ENCODE measurements around the gene GPR137. TPM values are rescaled to one million over a fixed set of nuclear protein-coding genes. Genes with fewer than 3 reads are reported as not detected.

Gene GPR137
- total and polyA plus RNA-seq, 9 of the 15 experiments (the other 6 are each of a cell fraction or from before 2014, with no cell fraction given), result 0.32 to 26.7 (median 10.7) TPM

DNA sequence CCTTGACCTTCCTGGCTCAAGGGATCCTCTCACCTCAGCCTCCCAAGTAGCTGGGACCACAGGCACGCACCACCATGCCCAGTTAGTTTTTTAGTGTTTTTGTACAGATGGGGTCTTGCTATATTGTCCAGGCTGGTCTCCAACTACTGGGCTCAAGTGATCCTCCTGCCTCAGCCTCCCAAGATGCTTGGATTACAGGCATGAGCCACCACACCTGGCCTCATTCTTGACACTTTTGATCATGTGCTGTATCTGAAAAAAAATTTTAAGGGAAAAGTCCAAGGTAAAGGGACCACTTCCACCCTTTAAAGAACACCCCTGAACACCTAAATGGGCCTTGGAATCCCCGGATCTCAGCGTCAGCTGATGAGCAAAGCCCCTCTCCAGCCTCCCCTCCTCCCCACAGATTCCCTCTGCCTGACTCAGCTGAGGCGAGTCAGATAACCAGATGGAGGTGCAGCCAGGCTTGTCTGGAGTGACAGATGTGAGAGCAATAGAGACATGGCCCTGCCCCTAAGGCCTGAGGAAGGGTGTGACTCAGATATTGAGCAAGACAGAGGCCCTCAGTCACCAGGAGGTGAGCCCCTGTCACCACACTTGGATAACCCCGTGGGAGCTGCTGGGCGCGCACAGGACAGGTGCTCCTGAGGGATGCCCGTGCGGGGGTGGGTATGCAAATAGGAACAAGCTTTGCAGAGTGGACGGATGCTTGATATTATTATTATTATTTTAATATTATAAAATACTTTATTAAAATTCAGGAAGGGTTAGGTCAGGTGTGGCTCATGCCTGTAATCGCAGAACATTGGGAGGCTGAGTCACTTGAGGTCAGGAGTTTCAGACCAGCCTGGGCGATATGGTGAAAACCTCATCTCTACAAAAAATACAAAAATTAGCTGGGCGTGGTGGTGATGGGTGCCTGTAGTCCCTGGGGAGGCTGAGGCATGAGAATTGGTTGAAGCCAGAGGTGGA is 49.4 kb downstream of the GPR137 start (continued):
- TF ChIP-seq ETV6 (IDR thresholded peaks at IDR 0.05; ENCODE audit: borderline replicate concordance in 1 of 2, low read depth in 2 of 2, low read length in 1 of 2) (peak in 1 of 2 experiments; percentile 61; a peak in 1 of 4 replicates), ETV6 (CRISPR knock-in tag; IDR thresholded peaks at IDR 0.05; ENCODE audit: borderline replicate concordance) (no peak), XRCC5 (IDR thresholded peaks at IDR 0.05; ENCODE audit: low read depth, low read length) (peak; percentile 71), KLF6 (CRISPR knock-in tag; IDR thresholded peaks at IDR 0.05; ENCODE audit: borderline replicate concordance) (peak; percentile 56; the same call in 1 of the 2 replicates), MAZ (CRISPR knock-in tag; conservative IDR thresholded peaks at IDR 0.05 in 1 of 2, IDR thresholded peaks at IDR 0.05 in 1 of 2) (peak; percentile 91 to 92), RBM15 (IDR thresholded peaks at IDR 0.05; ENCODE audit: insufficient read depth, low read length) (no peak), MCM2 (IDR thresholded peaks at IDR 0.05; ENCODE audit: low read depth) (no peak), RBM39 (optimal IDR thresholded peaks at IDR 0.05; ENCODE audit: low read depth, low read length) (peak; percentile 56), ARNT (IDR thresholded peaks at IDR 0.05) (peak; percentile 85 to 94), FOXA3 (CRISPR knock-in tag; conservative IDR thresholded peaks at IDR 0.05 in 1 of 2, IDR thresholded peaks at IDR 0.05 in 1 of 2) (no peak), PHF20 (IDR thresholded peaks at IDR 0.05; ENCODE audit: partially characterized antibody) (peak; percentile 62), MCM7 (IDR thresholded peaks at IDR 0.05) (no peak), ZNF707 (CRISPR knock-in tag; conservative IDR thresholded peaks at IDR 0.05) (no peak)
- TF ChIP-seq, protein P1, sequence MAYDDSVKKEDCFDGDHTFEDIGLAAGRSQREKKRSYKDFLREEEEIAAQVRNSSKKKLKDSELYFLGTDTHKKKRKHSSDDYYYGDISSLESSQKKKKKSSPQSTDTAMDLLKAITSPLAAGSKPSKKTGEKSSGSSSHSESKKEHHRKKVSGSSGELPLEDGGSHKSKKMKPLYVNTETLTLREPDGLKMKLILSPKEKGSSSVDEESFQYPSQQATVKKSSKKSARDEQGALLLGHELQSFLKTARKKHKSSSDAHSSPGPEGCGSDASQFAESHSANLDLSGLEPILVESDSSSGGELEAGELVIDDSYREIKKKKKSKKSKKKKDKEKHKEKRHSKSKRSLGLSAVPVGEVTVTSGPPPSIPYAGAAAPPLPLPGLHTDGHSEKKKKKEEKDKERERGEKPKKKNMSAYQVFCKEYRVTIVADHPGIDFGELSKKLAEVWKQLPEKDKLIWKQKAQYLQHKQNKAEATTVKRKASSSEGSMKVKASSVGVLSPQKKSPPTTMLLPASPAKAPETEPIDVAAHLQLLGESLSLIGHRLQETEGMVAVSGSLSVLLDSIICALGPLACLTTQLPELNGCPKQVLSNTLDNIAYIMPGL (CRISPR knock-in tag; IDR thresholded peaks at IDR 0.05), result no peak
- TF ChIP-seq, protein P2, sequence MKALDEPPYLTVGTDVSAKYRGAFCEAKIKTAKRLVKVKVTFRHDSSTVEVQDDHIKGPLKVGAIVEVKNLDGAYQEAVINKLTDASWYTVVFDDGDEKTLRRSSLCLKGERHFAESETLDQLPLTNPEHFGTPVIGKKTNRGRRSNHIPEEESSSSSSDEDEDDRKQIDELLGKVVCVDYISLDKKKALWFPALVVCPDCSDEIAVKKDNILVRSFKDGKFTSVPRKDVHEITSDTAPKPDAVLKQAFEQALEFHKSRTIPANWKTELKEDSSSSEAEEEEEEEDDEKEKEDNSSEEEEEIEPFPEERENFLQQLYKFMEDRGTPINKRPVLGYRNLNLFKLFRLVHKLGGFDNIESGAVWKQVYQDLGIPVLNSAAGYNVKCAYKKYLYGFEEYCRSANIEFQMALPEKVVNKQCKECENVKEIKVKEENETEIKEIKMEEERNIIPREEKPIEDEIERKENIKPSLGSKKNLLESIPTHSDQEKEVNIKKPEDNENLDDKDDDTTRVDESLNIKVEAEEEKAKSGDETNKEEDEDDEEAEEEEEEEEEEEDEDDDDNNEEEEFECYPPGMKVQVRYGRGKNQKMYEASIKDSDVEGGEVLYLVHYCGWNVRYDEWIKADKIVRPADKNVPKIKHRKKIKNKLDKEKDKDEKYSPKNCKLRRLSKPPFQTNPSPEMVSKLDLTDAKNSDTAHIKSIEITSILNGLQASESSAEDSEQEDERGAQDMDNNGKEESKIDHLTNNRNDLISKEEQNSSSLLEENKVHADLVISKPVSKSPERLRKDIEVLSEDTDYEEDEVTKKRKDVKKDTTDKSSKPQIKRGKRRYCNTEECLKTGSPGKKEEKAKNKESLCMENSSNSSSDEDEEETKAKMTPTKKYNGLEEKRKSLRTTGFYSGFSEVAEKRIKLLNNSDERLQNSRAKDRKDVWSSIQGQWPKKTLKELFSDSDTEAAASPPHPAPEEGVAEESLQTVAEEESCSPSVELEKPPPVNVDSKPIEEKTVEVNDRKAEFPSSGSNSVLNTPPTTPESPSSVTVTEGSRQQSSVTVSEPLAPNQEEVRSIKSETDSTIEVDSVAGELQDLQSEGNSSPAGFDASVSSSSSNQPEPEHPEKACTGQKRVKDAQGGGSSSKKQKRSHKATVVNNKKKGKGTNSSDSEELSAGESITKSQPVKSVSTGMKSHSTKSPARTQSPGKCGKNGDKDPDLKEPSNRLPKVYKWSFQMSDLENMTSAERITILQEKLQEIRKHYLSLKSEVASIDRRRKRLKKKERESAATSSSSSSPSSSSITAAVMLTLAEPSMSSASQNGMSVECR (CRISPR knock-in tag; IDR thresholded peaks at IDR 0.05), result peak; percentile 77
- TF ChIP-seq, protein P3, sequence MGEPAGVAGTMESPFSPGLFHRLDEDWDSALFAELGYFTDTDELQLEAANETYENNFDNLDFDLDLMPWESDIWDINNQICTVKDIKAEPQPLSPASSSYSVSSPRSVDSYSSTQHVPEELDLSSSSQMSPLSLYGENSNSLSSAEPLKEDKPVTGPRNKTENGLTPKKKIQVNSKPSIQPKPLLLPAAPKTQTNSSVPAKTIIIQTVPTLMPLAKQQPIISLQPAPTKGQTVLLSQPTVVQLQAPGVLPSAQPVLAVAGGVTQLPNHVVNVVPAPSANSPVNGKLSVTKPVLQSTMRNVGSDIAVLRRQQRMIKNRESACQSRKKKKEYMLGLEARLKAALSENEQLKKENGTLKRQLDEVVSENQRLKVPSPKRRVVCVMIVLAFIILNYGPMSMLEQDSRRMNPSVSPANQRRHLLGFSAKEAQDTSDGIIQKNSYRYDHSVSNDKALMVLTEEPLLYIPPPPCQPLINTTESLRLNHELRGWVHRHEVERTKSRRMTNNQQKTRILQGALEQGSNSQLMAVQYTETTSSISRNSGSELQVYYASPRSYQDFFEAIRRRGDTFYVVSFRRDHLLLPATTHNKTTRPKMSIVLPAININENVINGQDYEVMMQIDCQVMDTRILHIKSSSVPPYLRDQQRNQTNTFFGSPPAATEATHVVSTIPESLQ (CRISPR knock-in tag; IDR thresholded peaks at IDR 0.05), result no peak
